HCT116 (cell line): Measurements from ENCODE around the gene SIGMAR1.

ENCODE experiments used
- EZH2 ChIP-seq: fragments of 200-600 bp; sonication (generic); IDR thresholded peaks from 2 replicates; pipeline ENCODE4 v1.6.1; 2017; ENCODE audit warnings: antibody characterized with exemption, mixed run types
- EZH2phosphoT487 ChIP-seq: fragments of 200-600 bp; IDR thresholded peaks from 2 replicates; pipeline ENCODE4 v1.6.1; 2018; ENCODE audit warnings: antibody characterized with exemption, borderline replicate concordance
- POLR2A ChIP-seq: IDR thresholded peaks from 2 replicates; pipeline ENCODE4 v1.7.0; 2011; ENCODE audit warnings: borderline replicate concordance; ENCODE audit not compliant: insufficient read depth, insufficient read length; ENCODE audit errors: extremely low read depth
- POLR2AphosphoS5 ChIP-seq: IDR thresholded peaks from 2 replicates; pipeline ENCODE4 v1.6.1; 2011; ENCODE audit warnings: mild to moderate bottlenecking, low read depth, low read length, moderate library complexity
- RAD21 ChIP-seq: IDR thresholded peaks from 2 replicates; pipeline ENCODE4 v1.6.1; 2012; ENCODE audit warnings: low read depth, mild to moderate bottlenecking
- SIN3A ChIP-seq: IDR thresholded peaks from 2 replicates; pipeline ENCODE4 v1.6.1; 2012; ENCODE audit warnings: low read depth
- SP1 ChIP-seq: IDR thresholded peaks from 2 replicates; pipeline ENCODE4 v1.6.1; 2012; ENCODE audit warnings: low read depth
- ZNF274 ChIP-seq: fragments of 200-500 bp; sonication (Bioruptor generic); IDR thresholded peaks from 2 replicates; pipeline ENCODE4 v1.6.1; 2014; ENCODE audit warnings: mild to moderate bottlenecking, low read depth, low read length, inconsistent platforms
- TF ChIP-seq, protein P1 (sequence below), 3 experiments: fragments of 200-600 bp in 1 of 3; sonication (generic) in 1 of 3; IDR thresholded peaks in 2 of 3; conservative IDR thresholded peaks in 1 of 3; 2 replicates each; pipeline ENCODE4 v1.5.1; 2012 to 2017; ENCODE audit warnings: low read depth in 2 of 3, low read length in 2 of 3, antibody characterized with exemption in 1 of 3, borderline replicate concordance in 1 of 3, control low read depth in 1 of 3, mild to moderate bottlenecking in 1 of 3, mixed read lengths in 1 of 3, mixed run types in 1 of 3, moderate library complexity in 1 of 3; ENCODE audit not compliant: insufficient read depth in 1 of 3

DNA sequence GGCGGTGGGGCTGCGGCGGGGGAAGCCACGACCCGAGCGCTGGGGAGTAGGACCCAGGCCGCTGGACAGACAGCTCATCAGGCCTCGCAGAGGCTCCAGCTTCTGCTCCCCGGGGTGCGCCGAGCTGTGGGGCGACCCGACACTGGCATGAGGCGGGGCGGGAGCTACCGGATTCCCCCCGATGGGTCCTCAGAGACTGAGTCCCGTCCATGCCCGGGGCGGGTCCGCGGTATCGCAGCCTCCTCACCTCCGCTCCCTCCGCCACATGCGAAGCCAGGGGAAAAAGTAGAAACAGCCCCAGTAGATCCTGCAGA, 27.4 kb upstream of the SIGMAR1 start:
- no peak for TF ChIP-seq RAD21
- TF ChIP-seq, protein P1, sequence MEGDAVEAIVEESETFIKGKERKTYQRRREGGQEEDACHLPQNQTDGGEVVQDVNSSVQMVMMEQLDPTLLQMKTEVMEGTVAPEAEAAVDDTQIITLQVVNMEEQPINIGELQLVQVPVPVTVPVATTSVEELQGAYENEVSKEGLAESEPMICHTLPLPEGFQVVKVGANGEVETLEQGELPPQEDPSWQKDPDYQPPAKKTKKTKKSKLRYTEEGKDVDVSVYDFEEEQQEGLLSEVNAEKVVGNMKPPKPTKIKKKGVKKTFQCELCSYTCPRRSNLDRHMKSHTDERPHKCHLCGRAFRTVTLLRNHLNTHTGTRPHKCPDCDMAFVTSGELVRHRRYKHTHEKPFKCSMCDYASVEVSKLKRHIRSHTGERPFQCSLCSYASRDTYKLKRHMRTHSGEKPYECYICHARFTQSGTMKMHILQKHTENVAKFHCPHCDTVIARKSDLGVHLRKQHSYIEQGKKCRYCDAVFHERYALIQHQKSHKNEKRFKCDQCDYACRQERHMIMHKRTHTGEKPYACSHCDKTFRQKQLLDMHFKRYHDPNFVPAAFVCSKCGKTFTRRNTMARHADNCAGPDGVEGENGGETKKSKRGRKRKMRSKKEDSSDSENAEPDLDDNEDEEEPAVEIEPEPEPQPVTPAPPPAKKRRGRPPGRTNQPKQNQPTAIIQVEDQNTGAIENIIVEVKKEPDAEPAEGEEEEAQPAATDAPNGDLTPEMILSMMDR (IDR thresholded peaks at IDR 0.05 in 2 of 3, conservative IDR thresholded peaks at IDR 0.05 in 1 of 3; ENCODE audit: borderline replicate concordance in 1 of 3, insufficient read depth in 1 of 3, low read depth in 2 of 3, low read length in 2 of 3) = no peak
- no peak for TF ChIP-seq POLR2A
- no peak for TF ChIP-seq ZNF274
- no peak for TF ChIP-seq SP1
- TF ChIP-seq EZH2phosphoT487 = no peak
- no peak for TF ChIP-seq EZH2
- TF ChIP-seq SIN3A = no peak
- TF ChIP-seq POLR2AphosphoS5 = peak; percentile 49; the same call in 1 of the 2 replicates
